Stimulated activated CD4-positive, alpha-beta T cell treated with anti-CD3 and anti-CD28 coated beads, Interleukin-2, amount 100 ng/mL, for 24 hours (primary cell): ENCODE measurements around the gene SMARCE1.

Source experiments
- DNase-seq, 2 donors: peaks; one replicate each; pipeline ENCODE4 v3.0.0-alpha.2; 2020

SMARCE1 gene

DNA sequence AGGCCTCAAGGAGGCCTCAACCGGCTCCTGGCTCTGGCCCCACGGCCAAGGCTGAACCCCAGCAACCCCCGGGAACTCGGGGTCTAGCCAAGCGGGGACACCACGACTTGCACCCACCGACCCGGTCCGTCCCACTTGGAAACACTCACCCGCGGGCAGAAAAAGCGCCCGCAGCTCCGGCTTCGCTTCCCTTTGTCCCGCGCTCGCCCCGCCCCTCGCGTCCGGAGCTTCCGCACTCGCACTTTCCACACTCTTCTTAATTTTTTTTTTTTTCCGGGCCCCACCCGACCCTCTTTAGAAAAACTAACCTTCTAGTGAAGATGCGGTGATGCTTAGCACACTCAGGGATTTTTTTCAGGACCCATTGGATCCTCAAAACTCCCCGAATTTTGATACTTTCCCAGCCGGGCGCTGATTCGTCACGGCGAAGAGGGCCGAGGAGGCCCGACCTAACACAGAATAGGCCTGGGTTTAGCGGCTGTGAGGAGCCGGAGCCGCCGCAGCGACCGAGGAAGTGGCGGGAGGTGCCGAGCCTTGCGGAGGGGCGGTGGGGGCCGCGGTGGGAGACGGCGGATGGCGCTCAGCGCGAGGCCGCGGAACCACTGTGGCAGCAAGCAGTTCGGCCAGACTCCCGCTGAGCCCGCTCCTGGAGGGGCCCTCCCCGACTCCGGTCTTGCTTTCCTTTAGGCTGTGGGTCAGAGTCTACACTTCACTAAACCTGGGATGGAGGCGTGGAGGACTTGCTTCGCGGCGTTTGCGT is at the start of gene SMARCE1:
Gene SMARCE1, minus strand, starts transcription at position 195 of the 760 bp plus-strand sequence. CDS start 2,016 bp downstream, outside the sequence.
- peak; percentile 73 to 74 for DNase-seq

GRCh38 chr17:40697297-40697696 is 49.7 kb upstream of the SMARCE1 start:
- DNase-seq = no peak

- DNase-seq = no peak
These were observed 49.0 kb upstream of the SMARCE1 start for GRCh38 chr17:40696651-40697072.

DNA sequence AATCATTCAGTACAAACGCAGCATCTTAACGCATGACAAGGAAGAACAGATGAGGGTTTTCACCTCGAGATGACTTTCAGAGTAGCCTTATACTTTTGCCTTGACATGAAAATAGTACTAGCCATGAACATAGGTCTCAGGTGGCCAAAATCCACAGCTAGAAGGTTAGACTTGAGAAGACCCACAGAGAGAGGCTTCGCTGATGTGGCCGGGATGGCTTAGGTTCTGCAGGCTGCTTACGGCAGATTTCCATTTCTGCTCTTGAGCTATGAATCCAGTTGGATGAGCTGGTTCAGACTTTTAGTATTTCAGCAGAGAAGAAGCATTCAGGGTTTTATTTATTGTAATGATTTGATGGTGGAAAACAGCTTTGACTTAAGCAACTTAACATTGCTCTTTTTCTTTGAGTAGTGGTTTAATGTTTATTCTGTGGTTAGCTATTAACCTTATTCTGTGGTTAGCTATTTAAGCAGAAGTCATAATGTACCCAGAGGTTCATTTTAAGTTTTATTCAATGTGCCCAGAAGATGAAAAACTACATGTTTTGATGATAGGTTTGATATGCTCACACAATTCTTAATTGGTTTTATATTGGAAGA is 48.4 kb upstream of the SMARCE1 start:
- no peak for DNase-seq

DNA sequence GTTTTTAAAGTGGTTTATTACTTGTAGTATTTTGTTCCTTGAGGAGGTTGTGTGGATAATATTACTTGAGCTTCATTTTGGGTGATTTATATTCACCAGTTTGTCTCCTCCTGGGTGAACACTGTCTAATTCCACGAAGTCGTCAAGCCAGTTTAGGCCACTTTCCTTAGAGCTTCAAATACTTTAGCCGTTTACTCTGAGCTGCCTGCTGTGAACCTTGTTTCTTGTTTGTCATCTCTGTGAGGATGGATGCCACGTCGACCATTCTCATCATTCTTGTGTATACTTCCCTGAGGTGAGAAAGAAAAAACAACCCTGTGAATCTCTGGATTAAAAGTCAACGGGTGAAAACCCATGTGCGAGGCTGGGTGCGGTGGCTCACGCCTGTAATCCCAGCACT is 47.0 kb upstream of the SMARCE1 start:
- no peak for DNase-seq

GRCh38 chr17:40687106-40687505 is 39.5 kb upstream of the SMARCE1 start:
- no peak for DNase-seq

GRCh38 chr17:40686192-40686591 is 38.6 kb upstream of the SMARCE1 start:
- no peak for DNase-seq

DNA sequence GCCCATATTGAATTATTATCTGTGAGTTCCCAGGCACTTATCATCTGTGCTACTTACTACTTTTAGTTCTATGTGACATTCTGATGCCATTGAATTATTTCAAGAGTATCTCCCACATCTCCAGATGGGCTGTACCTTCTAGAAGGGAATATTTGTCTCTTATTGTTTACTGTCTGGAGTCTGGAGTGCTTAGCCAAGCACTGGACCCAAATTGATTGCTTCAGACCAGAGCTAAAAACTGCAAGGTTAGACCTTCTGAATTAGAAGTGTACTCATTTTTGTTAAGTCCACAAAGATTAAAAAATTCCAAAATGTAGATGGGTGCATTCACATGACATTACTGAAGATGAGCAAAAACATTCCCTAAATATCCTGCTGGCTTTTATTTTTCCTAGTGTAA is 33.4 kb upstream of the SMARCE1 start:
- no peak for DNase-seq

GRCh38 chr17:40679523-40679907 is 31.9 kb upstream of the SMARCE1 start:
- no peak for DNase-seq

DNA sequence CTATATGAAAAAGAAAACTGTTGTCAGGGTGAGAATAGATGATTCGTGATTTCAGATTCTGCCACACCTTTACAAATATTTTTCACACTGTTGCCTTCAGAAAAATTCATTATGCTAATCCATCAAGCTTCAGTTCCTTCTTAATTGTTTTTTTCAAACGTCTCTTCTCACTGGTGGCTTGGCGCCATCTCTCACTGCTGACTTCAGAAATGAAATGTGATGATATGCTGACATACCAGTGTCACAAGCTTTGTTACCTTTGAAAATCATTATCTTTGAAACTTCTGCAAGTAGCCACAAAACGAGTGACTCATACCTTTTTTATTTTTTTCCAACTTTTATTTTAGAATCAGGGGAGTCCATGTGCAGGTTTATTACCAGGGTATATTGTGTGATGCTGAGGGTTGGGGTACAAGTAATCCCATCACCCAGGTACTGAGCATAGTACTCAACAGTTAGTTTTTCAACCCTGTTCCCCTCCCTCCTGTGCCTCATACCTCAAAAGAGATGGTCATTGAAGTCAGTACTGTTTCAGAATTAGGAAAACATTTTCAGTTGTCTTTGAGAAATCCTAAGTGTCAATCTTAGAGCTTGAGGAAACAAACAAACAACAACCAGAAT is 31.4 kb upstream of the SMARCE1 start:
- no peak for DNase-seq

DNA sequence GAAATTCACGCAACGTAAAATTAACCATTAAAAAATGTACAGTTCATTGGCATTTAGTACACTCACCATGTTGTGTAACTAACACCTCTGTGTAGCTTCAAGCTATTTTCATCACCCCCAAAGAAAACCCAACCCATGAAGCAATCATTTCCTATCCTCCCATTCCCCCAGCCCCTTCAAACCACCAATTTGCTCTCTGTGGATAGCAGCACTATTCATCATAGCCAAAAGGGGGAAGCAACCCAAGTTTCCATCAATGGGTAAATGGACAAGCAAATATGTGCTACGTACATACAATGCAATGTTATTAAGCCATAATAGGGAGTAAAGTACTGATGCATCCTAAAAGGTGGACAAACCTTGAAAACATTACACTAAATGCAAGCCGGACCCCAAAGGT is 28.3 kb upstream of the SMARCE1 start:
- no peak for DNase-seq

DNA sequence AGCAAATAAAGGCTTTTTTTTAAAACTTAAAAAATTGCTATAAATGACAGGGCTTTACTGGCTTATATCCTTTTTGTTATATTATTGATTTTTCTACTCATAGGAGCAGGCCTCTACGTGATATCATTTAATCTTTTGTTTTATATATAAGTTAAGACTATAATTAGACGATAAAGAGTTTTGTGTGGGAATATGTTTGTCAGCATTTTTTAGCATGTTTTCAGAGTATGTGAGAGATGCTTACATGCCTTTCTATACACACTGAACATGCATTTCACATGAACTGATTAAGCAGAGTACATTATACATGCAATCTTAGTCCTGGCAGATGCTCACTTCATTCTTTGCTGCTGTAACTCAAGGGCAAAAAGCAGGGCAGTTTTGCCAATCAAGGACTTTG is 25.0 kb upstream of the SMARCE1 start:
- no peak for DNase-seq

DNA sequence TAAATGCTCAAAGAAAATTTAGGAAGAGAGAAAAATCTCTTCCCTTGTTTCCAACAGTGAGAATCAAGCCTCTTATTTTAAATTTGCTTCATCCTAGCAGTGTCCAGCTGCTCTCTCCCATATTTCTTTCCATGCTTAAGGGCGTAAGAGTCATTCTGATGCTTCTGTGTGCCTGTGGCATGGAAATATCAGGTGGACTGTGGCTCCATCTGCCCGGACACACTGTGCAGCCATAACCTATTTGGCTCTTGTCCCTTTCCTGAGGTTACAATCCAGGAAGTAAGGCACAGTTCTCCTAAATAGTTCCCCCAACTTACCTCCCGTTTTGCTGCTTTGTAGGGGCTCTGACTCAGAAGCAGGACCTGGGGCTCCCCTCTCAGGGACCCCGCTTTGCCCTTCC is 23.7 kb upstream of the SMARCE1 start:
- DNase-seq = no peak

DNA sequence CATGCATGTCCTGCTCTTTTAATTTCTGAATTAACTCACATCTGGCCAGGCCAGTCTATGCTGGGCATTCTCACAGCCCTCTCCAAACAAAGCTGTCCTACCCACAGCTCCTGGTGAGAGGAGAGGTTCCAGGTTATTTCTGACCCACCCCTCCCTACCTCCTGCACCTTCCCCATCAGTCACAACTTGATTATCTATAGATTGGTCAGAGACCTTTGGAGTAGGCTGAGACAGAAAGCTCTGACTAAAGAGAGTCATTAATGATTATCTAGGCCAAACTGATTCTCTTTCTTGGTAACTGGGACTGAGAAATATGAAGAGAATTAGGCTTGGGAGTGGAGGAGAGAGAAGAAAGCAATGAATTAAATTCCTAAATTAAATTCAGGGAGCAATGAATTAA is 18.7 kb upstream of the SMARCE1 start:
- no peak for DNase-seq

DNA sequence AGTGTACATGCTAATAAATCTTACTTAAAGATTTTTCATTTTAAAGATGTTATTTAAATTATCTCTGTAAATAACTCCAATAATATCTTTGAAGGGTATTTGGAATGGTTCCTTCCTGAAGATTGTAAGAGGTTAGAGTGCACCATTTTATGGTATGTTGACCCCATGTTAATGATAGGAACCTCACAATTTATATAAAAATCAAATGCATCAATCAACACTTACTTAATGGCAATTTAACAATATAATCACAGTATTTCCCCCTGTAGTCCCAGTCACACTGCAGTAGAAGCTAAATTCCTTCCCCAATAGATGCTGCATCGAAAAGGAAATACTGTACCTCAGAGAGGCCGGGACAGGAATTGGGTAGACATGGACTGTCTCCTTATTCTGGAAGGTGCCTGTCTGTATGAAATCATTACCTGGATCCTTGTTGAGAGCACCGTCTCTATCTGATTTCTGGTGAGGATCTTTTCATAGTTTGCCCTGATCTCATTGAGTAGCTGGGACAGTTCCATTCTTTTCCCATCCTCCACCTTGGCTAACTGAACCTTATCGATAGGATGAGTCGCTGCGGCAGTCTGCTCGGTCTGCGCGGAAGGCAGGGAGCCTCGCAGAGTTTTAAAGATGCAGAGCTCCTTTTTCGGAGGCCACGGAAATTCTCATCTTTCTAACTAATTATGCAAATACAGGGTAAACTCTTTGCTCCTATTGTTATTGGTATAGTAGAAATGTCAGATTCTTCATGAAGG is 17.1 kb upstream of the SMARCE1 start, which contains the start of gene KRT222:
Gene KRT222, minus strand, starts transcription at position 596 of the 752 bp plus-strand sequence. Its CDS starts 78 bp downstream, at position 518.
- DNase-seq = no peak

DNA sequence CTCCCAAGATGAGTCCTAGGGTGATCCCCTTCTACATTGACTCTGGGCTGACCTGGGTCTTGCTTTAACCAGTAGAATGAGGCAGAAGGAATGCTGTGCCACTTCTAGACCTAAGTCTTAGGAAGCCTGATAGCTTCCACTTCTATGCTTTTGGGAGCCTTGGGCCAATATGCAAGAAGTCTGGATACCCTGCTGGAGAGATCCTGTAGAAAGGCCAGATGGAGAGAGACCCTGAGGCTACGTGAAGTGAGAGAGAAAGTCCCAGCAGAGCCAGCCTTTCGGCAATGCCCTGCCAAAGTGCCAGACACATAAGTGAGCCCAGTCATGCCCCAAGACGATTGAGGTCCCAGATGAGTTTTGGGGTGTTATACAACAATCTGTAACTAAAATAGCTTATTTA is 15.6 kb upstream of the SMARCE1 start:
- no peak for DNase-seq

DNA sequence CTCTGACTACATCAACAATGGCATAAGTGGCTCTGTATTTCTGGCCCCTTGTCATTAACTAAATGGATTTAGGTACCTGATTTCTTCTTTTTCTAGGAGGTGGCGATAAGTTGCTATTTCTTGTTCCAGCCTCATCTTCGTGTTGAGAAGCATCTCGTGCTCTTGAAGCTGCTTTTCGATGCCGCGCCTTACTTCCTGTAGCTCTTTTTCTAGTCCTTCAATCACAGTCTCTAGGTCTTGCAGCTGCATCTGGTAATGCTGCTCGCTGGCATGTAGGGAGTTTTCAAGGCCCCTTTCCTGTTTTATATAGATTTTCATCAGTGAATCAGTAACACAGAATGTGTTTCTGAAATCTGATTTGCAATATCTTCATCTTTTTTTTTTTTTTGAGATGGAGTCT is 12.3 kb upstream of the SMARCE1 start:
- DNase-seq = no peak

DNA sequence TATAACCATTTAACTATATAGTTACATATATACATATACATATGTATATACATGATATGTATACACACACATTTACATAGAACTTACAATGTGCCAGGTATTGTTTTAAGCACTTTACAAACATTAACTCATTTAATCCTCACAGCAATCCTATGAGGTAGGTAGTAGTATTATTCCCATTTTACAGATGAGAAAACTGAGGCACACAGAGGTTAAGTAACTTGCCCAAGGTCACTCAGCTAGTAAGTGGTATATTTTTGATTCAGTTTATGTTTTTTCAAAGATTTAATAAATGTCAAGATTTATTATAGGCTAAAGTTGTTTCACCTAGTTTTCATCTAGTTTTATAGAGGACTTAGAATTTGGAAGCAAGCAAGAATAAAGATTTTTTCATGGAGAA is 10.8 kb upstream of the SMARCE1 start:
- DNase-seq = no peak

GRCh38 chr17:40651939-40652338 is 4.3 kb upstream of the SMARCE1 start:
- no peak for DNase-seq

- no peak for DNase-seq
These were observed 858 bp upstream of the SMARCE1 start for GRCh38 chr17:40648384-40648968.

GRCh38 chr17:40646791-40647623 is 611 bp downstream of the SMARCE1 start:
- DNase-seq = peak in 1 of 2 donors; percentile 61

DNA sequence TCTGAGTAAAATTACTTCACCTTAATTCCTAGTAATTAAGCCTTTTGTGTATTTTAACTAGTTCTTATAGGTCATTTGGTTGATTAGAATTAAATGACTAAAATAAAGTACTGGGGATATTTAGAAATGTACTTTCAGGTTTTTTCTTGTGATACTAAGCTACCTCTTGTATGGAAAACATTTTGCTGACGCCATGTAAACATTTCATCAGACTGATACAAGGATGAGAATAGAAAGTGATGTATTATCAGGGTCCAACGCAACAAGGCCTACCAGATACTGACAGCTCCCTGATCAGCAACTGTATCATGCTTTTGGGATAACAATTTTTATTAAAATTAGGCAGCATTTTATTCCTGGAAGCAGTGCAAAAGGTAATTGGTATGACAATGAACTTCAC is 1.7 kb downstream of the SMARCE1 start:
- DNase-seq = no peak
